SK-N-MC (cell line): ENCODE results near the gene ZNF652.

ENCODE experiments used
- EZH2 ChIP-seq: fragments of 200-600 bp; sonication (generic); IDR thresholded peaks from one replicate; pipeline ENCODE4 v1.6.1; 2017; ENCODE audit warnings: antibody characterized with exemption
- FOXP2 ChIP-seq: optimal IDR thresholded peaks from 2 replicates; pipeline ENCODE3; 2011; ENCODE audit warnings: mild to moderate bottlenecking, moderate library complexity; ENCODE audit not compliant: insufficient read depth; ENCODE audit errors: extremely low read length, control extremely low read depth
- POLR2AphosphoS5 ChIP-seq: IDR thresholded peaks from 2 replicates; pipeline ENCODE4 v1.6.1; 2012; ENCODE audit warnings: mild to moderate bottlenecking, low read depth, low read length, borderline replicate concordance

- TF ChIP-seq POLR2AphosphoS5: no peak
- TF ChIP-seq FOXP2: no peak
- no peak for TF ChIP-seq EZH2
Observed at GRCh38 chr17:49404361-49404760, 42.3 kb upstream of the ZNF652 start.
